GM19328 (cell line): ENCODE results near the gene ALKBH4.
"Not testable (repeated sequence)": the region's sequence is repeated elsewhere in the genome, so short reads cannot be mapped to it uniquely, and the experiment has no call there.

Experiments
- ATAC-seq: cut with Tn5 transposase; IDR thresholded peaks from one replicate; pipeline ENCODE4 v1.9.1; 2021; ENCODE audit warnings: mild to moderate bottlenecking, moderate library complexity; ENCODE audit not compliant: unreplicated experiment

ALKBH4 gene

DNA sequence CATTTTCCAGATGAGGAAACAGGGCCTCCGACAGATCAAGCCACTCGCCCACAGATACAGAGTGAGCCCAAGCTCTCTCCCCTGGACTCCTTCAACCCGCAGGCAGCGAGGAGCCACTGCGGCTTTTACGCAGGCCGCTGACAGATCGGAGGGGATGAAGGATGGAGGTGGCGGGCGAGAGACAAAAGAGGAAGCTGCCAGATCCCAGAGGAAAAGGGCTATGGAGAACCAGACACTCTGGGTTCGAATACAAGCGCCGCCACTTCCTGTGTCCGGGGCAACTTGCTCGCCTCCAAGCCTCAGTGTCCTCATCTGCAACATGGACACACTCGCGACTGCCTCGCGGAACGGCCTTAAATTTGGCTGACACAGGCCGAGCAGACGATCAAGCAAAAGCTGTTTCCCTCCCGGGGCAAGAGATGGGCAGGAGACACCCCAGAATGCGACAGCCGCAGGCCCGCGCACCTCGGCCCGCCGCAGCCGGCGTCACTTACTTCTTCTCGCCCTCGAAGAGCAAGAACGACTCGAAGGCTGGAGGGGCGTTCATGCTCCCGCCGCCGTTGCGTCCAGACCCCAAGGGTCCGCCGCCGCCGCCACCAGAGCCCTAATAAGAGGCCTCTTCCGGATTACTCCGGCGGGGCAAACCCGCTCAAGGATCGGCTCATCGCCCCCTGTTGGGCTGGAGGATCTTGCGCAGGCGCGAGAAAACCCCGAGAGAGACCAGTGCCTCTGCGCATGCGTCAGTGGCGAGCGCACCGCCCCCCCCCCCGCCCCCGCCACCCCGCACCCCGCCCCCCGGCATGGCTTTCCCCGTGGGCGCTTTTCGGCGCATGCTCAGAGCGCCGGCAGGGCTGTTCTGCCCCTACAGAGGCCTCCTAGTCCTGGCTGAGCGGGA lies 13.9 kb upstream of the ALKBH4 start, which contains the start of gene POLR2J:
TSS of gene POLR2J (minus strand) at position 609 of the 895 bp plus-strand sequence. CDS start at position 547, 62 bp downstream.
- peak; percentile 84 for ATAC-seq

GRCh38 chr7:102474736-102475435 lies 10.2 kb upstream of the ALKBH4 start:
- ATAC-seq: not testable (repeated sequence)

- ATAC-seq: not testable (repeated sequence)
Observed at GRCh38 chr7:102474116-102474515, 9.5 kb upstream of the ALKBH4 start.

- no peak for ATAC-seq
Observed at GRCh38 chr7:102473271-102473991, 8.8 kb upstream of the ALKBH4 start.

DNA sequence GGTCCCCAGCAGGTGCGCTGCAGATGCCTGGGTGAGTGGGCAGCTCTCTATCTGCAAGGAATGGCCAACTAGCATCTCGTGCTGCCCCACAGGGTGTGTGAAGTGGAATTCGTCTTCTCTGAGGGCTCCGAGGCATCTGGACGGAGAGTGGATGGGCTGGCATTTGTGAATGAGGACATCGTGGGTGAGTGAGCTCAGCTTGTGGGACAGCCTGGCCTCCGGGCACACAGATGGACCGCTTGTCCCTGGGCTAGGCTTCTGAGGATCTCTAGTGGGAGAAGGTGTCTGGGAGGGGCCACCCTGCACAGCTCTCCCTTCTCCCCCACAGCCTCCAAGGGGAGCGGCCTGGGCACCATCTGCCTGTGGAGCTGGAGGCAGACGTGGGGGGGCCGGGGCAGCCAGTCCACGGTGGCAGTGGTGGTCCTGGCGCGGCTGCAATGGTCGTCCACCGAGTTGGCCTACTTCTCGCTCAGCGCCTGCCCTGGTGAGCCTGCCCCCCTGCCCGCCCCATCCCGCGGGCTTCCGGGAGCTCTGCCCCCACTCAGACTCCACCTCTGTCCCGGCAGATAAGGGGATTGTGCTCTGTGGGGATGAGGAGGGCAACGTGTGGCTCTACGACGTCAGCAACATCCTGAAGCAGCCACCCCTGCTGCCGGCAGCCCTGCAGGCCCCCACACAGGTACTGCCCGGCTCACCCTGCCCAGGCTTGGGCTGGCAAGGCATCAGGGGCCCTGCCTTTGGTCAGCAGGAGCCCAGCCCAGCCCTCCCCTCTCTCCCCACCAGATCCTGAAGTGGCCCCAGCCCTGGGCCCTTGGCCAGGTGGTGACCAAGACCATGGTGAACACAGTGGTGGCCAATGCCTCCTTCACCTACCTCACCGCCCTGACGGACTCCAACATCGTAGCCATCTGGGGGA lies 7.7 kb upstream of the ALKBH4 start:
- no peak for ATAC-seq

- no peak for ATAC-seq
Observed at GRCh38 chr7:102471791-102472125, 7.1 kb upstream of the ALKBH4 start.

GRCh38 chr7:102469972-102470825 lies 5.5 kb upstream of the ALKBH4 start:
- ATAC-seq: no peak

DNA sequence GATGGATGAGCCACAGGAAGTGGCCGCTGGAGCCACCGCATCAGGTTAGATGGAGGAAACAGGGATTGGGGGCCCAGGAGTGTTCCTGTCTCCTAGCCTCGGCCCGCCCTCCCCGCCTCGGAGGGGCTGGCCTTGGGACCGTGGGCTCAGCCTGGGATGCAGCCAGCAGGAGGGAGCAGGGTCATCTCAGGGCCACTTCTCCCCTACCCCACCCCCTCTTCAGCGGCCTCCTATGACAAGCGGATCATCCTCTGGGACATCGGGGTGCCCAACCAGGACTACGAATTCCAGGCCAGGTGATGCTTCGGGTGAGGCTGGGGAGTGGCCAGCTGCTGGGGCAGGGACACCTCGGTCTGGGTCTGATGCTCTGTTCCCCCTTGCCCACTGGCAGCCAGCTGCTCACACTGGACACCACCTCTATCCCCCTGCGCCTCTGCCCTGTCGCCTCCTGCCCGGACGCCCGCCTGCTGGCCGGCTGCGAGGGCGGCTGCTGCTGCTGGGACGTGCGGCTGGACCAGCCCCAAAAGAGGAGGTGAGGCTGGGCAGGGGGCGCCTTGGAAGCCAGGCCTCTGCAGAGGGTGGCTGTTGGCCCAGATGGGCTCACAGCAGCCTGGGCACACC lies 4.8 kb upstream of the ALKBH4 start:
- ATAC-seq: no peak

DNA sequence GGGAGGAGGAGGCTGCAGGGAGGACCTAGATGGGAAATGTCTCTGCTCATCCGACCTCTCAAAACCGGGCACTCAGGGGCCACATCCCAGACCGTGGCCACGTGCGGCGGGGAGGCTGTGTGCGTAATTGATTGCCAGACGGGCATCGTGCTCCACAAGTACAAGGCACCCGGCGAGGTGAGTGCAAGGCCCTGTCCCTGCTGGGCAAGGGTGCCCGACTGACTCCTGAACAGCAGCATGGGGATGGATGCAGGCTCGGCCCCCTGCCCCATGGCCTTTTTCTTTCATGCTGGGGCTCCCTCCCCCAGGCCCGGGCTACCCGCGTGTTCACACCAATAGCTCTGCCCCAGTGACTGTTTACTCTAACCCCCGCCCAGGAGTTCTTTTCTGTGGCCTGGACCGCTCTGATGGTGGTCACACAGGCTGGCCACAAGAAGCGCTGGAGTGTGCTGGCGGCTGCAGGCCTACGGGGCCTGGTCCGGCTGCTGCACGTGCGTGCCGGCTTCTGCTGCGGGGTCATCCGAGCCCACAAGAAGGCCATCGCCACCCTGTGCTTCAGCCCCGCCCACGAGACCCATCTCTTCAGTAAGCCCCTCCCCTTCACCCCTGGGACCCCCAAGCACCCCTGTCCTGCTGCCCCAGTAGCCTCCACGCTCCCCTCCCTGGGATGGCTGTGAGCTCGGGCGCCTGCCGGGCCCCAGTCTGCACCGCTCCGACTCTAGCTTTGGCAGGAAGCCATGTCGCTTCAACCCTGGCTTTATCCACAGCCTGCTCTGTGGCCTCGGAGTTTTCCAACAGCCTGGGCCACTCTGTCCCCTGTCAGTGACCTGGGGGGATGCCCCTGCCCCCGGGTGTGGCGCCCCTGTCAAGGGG lies 4.1 kb upstream of the ALKBH4 start:
- no peak for ATAC-seq

GRCh38 chr7:102467581-102468477 lies 3.2 kb upstream of the ALKBH4 start:
- ATAC-seq: no peak

DNA sequence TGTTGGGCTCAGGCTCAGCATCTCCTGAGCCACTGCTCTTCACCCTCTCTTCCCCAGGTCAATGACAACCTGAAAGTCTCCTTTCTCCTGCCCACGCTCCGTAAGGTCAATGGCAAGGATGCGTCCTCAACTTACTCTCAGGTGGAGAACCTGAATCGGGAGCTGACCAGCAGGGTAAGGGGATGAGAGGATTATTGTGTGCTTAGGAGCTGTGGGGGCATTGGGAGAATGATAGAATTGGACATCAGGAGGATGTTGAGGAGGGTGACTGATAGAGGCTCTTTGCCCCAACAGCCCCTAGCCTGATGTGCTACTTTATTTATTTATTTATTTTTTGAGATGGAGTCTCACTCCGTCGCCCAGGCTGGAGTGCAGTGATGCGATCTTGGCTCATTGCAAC lies 1.4 kb upstream of the ALKBH4 start:
- ATAC-seq: no peak

DNA sequence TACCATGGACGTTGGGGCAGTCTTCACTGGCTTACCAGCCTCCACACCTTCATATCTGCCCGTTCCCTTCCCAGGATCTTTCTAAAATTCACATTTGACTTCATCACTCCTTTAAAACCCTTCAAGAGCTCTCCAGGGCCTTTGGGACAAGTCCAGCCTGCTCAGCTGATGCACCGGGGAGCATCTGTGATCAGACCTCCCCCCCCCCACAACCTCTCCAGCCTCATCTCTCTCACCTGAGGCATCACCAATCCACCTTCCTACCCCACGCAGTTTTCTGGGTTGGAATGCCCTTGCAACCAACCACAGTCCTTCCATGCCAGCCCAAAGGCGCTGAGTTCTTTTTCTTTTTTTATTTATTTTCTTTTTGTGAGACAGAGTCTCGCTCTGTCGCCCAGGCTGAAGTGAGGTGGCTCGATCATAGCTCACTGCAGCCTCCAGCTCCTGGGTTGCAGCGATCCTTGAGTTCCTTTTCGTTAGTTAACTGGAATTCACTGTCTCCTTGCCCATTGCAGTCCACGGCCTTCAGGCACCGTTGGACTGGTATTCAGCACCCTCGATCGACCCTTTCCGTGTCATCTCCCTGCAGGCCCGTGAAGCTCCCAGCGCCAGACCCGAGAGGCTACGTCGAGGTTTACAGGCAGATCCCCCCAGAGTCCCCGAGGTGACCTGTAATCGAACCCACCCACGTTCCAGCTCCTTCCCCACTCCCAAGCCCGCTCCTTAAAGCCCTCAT lies 654 bp downstream of the ALKBH4 start:
- ATAC-seq: no peak

- ATAC-seq: no peak
Observed at GRCh38 chr7:102460467-102460866, 4.2 kb downstream of the ALKBH4 start.

DNA sequence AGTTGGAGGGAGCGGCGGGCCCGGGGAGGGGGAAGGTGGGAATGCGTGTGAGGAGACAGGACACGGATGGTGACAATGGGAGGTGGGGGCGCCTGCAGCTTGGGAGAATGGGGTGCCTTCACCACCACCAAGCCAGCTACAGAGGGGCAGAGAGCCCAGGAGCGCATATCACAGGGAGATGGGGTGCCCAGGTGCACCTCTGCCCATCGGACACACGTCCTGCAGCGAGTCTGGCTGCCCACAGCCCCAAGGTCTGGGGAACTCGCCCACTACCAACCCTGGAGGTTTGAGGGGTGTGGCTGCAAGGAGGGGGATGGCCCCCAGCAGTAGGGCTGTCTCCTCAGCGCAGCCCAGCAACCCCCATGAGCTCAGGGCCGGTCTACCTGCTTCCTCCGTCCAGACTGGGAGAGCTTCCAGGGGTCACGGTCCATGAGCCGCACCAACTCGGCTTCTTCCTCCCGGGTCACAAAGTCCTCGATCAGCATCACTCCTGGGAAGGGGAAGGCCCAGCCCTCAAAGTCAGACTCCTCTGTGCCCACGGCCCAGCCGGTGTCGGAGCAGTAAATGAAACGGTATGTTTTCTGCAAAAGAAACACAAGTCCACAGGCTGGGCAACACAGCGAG lies 5.3 kb downstream of the ALKBH4 start:
- ATAC-seq: no peak

DNA sequence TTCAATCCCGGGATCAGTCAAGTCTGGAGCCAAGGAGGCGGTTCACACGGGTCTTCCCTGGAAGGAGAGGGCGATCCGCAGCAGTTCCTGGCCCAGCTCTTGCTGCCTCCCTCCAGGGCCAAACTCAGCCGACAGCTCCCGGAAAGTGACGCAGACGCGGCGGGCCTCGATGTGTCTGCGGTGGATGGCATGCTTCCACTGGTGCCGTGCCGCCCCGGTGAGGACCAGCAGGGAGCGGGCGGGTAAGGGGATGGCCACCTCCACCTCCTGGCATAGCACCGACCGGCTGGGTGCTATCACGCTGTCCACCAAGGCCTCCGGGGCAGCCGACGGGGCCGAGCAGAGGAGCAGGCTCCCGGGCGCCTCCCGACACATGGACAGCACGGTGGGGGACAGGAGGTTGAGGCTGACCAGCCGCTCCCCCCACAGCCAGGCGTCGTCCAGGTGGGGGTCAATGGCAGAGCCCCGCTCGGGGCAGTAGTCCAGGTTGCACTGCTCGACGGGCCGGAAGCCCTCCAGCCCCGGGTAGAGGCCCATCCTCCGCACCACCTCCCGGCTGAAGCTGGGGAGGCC lies 7.2 kb downstream of the ALKBH4 start:
- ATAC-seq: no peak

- no peak for ATAC-seq
Observed at GRCh38 chr7:102456327-102456726, 8.3 kb downstream of the ALKBH4 start.
